HepG2 (cell line): Measurements from ENCODE around the gene KCTD19. TPM values are rescaled to one million over a fixed set of nuclear protein-coding genes. Genes with fewer than 3 reads are reported as not detected.

ENCODE experiments used
- ATAC-seq: fragments of 200-7000 bp; cut with Tn5 transposase; 3 replicates; pipeline ENCODE4 v1.9.1; 2020; ENCODE audit warnings: mild to moderate bottlenecking, moderate library complexity
- BruUV-seq: library from RNA; stranded (reverse); fragments of 400-500 nt; replicated peaks from 2 replicates; lab custom pipeline; 2021; lab: Mats Ljungman, UMichigan
- CTCF ChIA-PET: fragments of 300-600 bp; formaldehyde crosslinking; extraction: SDS; loops from one replicate; lab custom pipeline; 2021; ENCODE audit warnings: low total read pairs, inconsistent platforms, low intra/inter-chr PET ratio; lab: Yijun Ruan, JAX
- POLR2A ChIA-PET: fragments of 350-600 bp; sonication (Branson Sonifier 250); formaldehyde crosslinking; loops from one replicate; lab custom pipeline; 2020; ENCODE audit warnings: antibody characterized with exemption, inconsistent platforms; lab: Yijun Ruan, JAX
- DNase-seq: peaks from one replicate; pipeline ENCODE4 v3.0.0-alpha.2; 2015; ENCODE audit warnings: low spot score
- FAIRE-seq: peaks from 3 replicates; lab custom pipeline; 2011; peaks lifted over from hg19 to GRCh38; lab: Jason Lieb, UNC
- H2AFZ ChIP-seq: one replicate; pipeline ENCODE4 v1.6.1; 2011; ENCODE audit warnings: low read length, inconsistent platforms
- H3K27ac ChIP-seq: fragments of 300-600 bp; 3 replicates; pipeline ENCODE4 v1.8.0; 2011; ENCODE audit warnings: mixed run types, mild to moderate bottlenecking, mixed read lengths, low read length, inconsistent platforms; ENCODE audit not compliant: insufficient read depth; ENCODE audit errors: extremely low read length
- H3K27me3 ChIP-seq, 2 experiments: fragments of 200-600 bp in 1 of 2; 2 replicates in 1 of 2; 3 replicates in 1 of 2; pipeline versions ENCODE4 v1.6.0 to v1.8.0; 2011; ENCODE audit warnings: low read length in 2 of 2, mild to moderate bottlenecking in 2 of 2, moderate library complexity in 2 of 2, inconsistent platforms in 1 of 2; ENCODE audit not compliant: insufficient read depth in 2 of 2, control insufficient read depth in 1 of 2
- H3K36me3 ChIP-seq, 2 experiments: fragments of 200-600 bp in 1 of 2; replicated peaks in 1 of 2; 2 replicates in 1 of 2; 3 replicates in 1 of 2; pipeline versions ENCODE4 v1.5.1 to v1.8.0; 2011; ENCODE audit warnings: low read length in 2 of 2, inconsistent platforms in 1 of 2; ENCODE audit not compliant: insufficient read depth in 2 of 2, control insufficient read depth in 1 of 2
- H3K4me1 ChIP-seq: 2 replicates; pipeline ENCODE4 v1.5.1; 2012; ENCODE audit warnings: low read length, inconsistent platforms; ENCODE audit not compliant: insufficient read depth
- H3K4me2 ChIP-seq: 2 replicates; pipeline ENCODE4 v1.6.0; 2011; ENCODE audit warnings: low read depth, low read length, inconsistent platforms
- H3K4me3 ChIP-seq, 3 experiments: fragments of 200-600 bp in 1 of 3; sonication (generic), shearing (Covaris generic) in 1 of 3; replicated peaks in 1 of 3; 2 replicates each; pipeline ENCODE4 v1.5.1; 2011 to 2016; ENCODE audit warnings: low read length in 3 of 3, inconsistent platforms in 2 of 3, low read depth in 2 of 3, mild to moderate bottlenecking in 2 of 3, control low read depth in 1 of 3, mixed read lengths in 1 of 3; ENCODE audit not compliant: insufficient read depth in 1 of 3
- H3K79me2 ChIP-seq: one replicate; pipeline ENCODE4 v1.6.1; 2011; ENCODE audit warnings: low read length, inconsistent platforms; ENCODE audit not compliant: insufficient read depth
- H3K9ac ChIP-seq: 2 replicates; pipeline ENCODE4 v1.6.0; 2011; ENCODE audit warnings: mild to moderate bottlenecking, low read depth, low read length, inconsistent platforms; ENCODE audit not compliant: insufficient read depth
- H3K9me3 ChIP-seq: 2 replicates; pipeline ENCODE4 v1.5.1; 2012; ENCODE audit warnings: mild to moderate bottlenecking, low read length
- H4K20me1 ChIP-seq: 2 replicates; pipeline ENCODE4 v1.6.0; 2011; ENCODE audit warnings: inconsistent platforms, mild to moderate bottlenecking, low read length, moderate library complexity; ENCODE audit not compliant: insufficient read depth
- CEBPZ ChIP-seq: IDR thresholded peaks from 2 replicates; pipeline ENCODE4 v1.6.1; 2012; ENCODE audit warnings: low read length, improper control_type of control experiment
- CHCHD3 ChIP-seq: sonication (generic); formaldehyde crosslinking; IDR thresholded peaks from 2 replicates; pipeline ENCODE4 v1.8.0; 2022; ENCODE audit warnings: mild to moderate bottlenecking, missing genetic modification reagents, moderate library complexity
- SOX13 ChIP-seq, 3 experiments: fragments of 450-650 bp in 1 of 3; sonication (generic) in 1 of 3; formaldehyde crosslinking in 1 of 3; IDR thresholded peaks in 2 of 3; conservative IDR thresholded peaks in 1 of 3; 2 replicates each; pipeline versions ENCODE4 v1.5.0 to v1.6.1; 2016 to 2020; ENCODE audit warnings: antibody characterized with exemption in 1 of 3, mild to moderate bottlenecking in 1 of 3, missing compliant biosample characterization in 1 of 3, missing genetic modification reagents in 1 of 3, moderate library complexity in 1 of 3
- THRA ChIP-seq: sonication (generic); formaldehyde crosslinking; IDR thresholded peaks from 2 replicates; pipeline ENCODE4 v1.4.0; 2020; ENCODE audit warnings: missing genetic modification reagents, borderline replicate concordance
- ZBTB49 ChIP-seq: sonication (generic); formaldehyde crosslinking; IDR thresholded peaks from 2 replicates; pipeline ENCODE4 v1.4.0; 2020; ENCODE audit warnings: missing genetic modification reagents, borderline replicate concordance
- ZNF121 ChIP-seq: sonication (generic); formaldehyde crosslinking; IDR thresholded peaks from 2 replicates; pipeline ENCODE4 v1.5.0; 2020; ENCODE audit warnings: mild to moderate bottlenecking, missing genetic modification reagents
- WGBS: methylation state at CpG from one replicate; pipeline ENCODE4 v1.1.6; 2017; ENCODE audit warnings: low lambda C conversion rate; 5-methylcytosine and 5-hydroxymethylcytosine counted together
- in situ Hi-C: cut with HindIII; loops from 2 replicates; pipeline ENCODE4 v1.10.0; 2017; ENCODE audit warnings: low pct_unique_long_range_greater_than_20kb; ENCODE audit not compliant: extremely low pct_ligation_motif_present
- intact Hi-C: fragments of 100-400 bp; cut with micrococcal nuclease; formaldehyde crosslinking; loops from one replicate; pipeline ENCODE4 v1.10.0; 2022; ENCODE audit not compliant: unreplicated experiment
- polyA plus RNA-seq, 8 experiments: library from polyadenylated mRNA; depleted of rRNA in 3 of 8; stranded (reverse) in 7 of 8; unstranded in 1 of 8; fragments of >200 nt; fragmentation: Illumina TruSeq in 4 of 8; extraction: Trizol in 4 of 8; gene quantifications; 2 replicates each; pipeline versions ENCODE4 v1.2.1 to v1.2.3, GENCODE V29; 2011 to 2016; ENCODE audit warnings: low read depth in 4 of 8, missing spikeins in 1 of 8, mixed read lengths in 1 of 8; ENCODE audit not compliant: insufficient read depth in 1 of 8
- total RNA-seq, 5 experiments: library from RNA; depleted of rRNA; stranded (reverse); fragments of >200 nt; fragmentation: Illumina TruSeq; extraction: Trizol; gene quantifications; 2 replicates each; pipeline ENCODE4 v1.2.3, GENCODE V29; 2016; ENCODE audit warnings: low read depth in 1 of 5

KCTD19 gene
- total and polyA plus RNA-seq, 2 of the 13 experiments (the other 11 are each of a cell fraction or from before 2014, with no cell fraction given): not detected

GRCh38 chr16:67361038-67361437, 34.5 kb upstream of the KCTD19 start:
- H3K4me2 ChIP-seq: no peak overlapping the region
- no peaks in the 10 kb centered on the region for H4K20me1 ChIP-seq
- ATAC-seq (no peak), FAIRE-seq (no peak), DNase-seq (no peak)
- H3K9me3 ChIP-seq: no peaks in the 10 kb centered on the region
- 60% methylated on average over 3 of the region's 3 CpGs for WGBS
- H3K27ac ChIP-seq: no peak overlapping the region
- in situ Hi-C loops (no loop called here), intact Hi-C loops (no loop called here)
- H3K4me1 ChIP-seq: peaks cover 57% of the 10 kb centered on the region
- POLR2A ChIA-PET: no interaction called here
- no peak overlapping the region for H2AFZ ChIP-seq
- H3K4me3 ChIP-seq: no peak overlapping the region
- no peak for TF ChIP-seq SOX13 (IDR thresholded peaks at IDR 0.05)
- 0 out of 4 replicates have a peak, but pooled peaks of 1 of the 2 experiments have one; percentile 0 for TF ChIP-seq SOX13 (CRISPR knock-in tag; conservative IDR thresholded peaks at IDR 0.05 in 1 of 2, IDR thresholded peaks at IDR 0.05 in 1 of 2)
- no peak for TF ChIP-seq CEBPZ
- no peak for TF ChIP-seq ZBTB49 (CRISPR knock-in tag)
- no peak for TF ChIP-seq CHCHD3 (CRISPR knock-in tag)
- TF ChIP-seq THRA (CRISPR knock-in tag): no peak
- TF ChIP-seq ZNF121: peak; percentile 91
- H3K27me3 ChIP-seq: no peaks in the 10 kb centered on the region
- H3K79me2 ChIP-seq: no peaks in the 10 kb centered on the region
- CTCF ChIA-PET: no interaction called here
- no TSS peak for BruUV-seq
- no peaks in the 10 kb centered on the region for H3K36me3 ChIP-seq
- no peak overlapping the region for H3K9ac ChIP-seq
